ENCODE measurements around the gene CRYGA.
"Not testable (repeated sequence)": the region's sequence is repeated elsewhere in the genome, so short reads cannot be mapped to it uniquely, and the experiment has no call there.

CRYGA gene

DNA sequence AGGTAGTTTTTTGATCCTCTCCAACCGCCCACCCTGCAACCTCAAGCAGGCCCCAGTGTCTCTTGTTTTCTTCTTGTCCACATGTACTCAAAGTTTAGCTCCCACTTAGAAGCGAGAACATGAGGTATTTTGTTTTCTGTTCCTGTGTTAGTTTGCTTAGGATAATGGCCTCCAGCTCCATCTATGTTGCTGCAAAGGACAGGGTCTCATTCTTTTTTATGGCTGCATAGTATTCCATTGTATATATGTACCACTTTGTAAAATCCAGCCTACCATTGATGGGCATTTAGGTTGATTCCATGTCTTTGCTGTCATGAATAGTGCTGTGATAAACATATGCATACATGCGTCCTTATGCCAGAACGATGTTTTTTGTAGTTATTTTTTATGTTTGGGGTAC is 36.3 kb downstream of the CRYGA start:
- no peak for DNase-seq (ENCODE audit: low read depth in 4 of 4, low spot score in 1 of 4)

DNA sequence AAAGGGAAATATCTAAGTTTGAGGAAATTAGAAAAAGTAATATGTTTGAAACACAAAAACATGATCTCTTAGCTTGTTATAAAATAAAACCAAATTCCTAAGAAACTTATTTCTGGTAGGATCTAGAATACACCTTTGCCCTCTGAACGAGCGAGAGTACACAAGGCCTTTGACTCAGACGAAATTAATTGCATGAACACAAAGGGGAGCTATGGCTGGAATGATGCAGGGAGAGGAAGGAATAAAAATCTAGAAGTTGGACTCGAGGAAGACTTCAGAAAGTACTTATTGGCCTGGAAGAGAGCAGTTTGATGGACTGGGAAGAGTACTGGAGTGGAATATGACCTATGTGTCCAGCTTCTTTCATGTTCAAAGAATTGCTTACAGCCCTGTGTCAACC is 38.1 kb downstream of the CRYGA start:
- DNase-seq (ENCODE audit: low read depth in 4 of 4, low spot score in 1 of 4) = no peak

DNA sequence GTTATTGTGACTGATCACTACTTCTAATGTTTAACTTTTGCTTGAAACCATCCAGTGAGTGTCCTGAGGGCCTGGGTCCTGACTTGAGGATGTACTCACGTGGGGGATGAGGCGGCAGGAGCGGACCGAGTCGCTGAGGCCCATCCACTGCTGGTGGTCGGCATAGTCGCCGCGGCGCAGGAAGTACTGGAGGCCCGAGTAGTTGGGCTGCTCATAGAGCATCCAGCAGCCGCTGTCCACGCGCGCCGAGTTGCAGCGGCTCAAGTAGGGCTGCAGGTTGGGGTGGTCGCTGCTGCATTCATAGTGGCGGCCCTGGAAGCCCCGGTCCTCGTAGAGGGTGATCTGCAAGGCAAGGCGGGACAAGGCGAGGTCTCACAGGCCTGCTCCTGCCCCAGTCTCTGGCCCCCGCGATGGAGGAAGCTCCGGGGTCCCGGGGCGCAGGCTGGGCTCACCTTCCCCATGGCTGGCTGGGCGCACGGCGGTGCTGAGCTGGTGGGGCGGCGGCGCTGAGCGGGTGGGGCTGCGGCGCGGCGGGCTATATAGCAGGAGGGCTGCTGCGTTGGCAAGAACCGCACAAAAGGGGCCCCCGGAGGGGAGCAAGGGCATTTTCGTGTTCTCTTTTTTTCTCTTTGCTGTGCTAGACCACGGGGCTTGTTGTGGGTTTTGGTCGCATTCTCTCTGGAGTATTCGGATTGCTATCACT is 39.2 kb downstream of the CRYGA start, which contains the start of gene CRYGD:
Gene CRYGD (minus strand): TSS at position 512 of the 703 bp plus-strand sequence. CDS start 51 bp downstream, at position 461.
- peak in 1 of 4 experiments; percentile 0 for DNase-seq (ENCODE audit: low read depth in 4 of 4, low spot score in 1 of 4)

DNA sequence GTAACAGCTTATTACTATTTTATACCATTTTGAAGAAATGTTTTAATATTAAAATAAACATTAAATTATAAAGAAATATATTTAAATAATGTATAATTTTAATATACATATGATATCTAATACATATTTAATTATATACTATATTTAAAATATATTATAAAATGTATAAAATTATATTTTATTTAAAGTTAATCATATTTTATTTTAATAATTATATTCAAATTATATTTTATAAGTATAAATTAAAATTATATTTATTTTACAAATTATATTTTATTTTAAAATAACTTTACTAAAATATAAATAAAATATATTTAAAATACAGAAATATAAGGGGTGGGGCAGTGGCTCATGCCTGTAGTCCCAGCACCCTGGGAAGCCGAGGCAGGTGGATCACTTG is 41.1 kb downstream of the CRYGA start:
- DNase-seq (ENCODE audit: low read depth in 4 of 4, low spot score in 1 of 4) = no peak

DNA sequence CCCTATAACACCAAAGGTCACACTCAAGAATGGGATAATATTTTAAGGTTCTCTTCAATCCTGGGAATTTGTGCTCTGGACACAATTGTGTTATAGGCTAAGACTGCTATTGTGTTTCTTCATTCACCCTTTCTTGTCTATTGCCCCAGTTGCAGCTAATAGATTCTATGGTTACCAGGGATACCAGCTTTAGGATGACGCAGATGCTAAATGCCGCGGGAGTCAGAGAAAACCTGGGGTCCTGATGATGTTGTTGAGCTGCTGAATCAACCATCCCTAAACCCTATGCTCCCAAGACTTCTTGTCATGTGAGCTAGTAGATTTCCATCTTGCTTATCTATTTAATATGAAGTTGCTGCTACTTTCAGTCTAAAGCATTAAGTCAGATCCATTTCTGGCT is 44.5 kb downstream of the CRYGA start:
- no peak for DNase-seq (ENCODE audit: low read depth in 4 of 4, low spot score in 1 of 4)

DNA sequence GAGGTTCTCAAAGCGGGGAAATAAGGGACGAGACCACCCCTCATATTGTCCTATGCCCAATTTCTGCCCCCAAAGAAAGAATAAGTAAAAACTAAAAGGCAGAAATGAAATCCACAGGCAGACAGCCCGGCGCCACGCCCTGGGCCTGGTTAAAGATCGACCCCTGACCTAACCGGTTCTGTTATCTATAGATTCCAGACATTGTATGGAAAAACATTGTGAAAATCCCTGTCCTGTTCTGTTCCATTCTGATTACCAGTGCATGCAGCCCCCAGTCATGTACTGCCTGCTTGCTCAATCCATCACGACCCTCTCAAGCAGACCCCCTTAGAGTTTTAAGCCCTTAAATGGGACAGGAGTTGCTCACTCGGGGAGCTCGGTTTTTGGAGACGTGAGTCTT is 46.0 kb downstream of the CRYGA start:
- not testable (repeated sequence) for DNase-seq (ENCODE audit: low read depth in 4 of 4, low spot score in 1 of 4)

DNA sequence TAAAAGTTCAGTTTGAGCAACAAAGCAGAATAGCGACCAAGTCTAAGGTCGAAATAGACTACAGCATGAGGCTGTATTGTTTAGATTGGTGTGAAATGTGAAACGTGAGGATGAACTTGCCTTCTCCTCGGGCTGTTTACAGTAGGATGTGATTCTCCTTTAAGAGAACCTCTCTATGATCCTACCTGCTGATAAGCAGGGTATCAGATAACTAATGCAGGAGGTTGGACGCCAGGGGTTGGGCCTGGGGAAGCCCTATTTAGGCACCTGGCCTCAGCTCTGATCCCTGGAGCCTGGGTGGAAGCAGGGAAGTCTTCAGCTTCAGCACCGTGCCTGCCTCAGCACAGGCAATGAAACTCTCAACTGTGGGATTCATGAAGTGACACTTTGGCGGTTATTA is 50.4 kb downstream of the CRYGA start:
- DNase-seq (ENCODE audit: low read depth in 4 of 4, low spot score in 1 of 4) = no peak

DNA sequence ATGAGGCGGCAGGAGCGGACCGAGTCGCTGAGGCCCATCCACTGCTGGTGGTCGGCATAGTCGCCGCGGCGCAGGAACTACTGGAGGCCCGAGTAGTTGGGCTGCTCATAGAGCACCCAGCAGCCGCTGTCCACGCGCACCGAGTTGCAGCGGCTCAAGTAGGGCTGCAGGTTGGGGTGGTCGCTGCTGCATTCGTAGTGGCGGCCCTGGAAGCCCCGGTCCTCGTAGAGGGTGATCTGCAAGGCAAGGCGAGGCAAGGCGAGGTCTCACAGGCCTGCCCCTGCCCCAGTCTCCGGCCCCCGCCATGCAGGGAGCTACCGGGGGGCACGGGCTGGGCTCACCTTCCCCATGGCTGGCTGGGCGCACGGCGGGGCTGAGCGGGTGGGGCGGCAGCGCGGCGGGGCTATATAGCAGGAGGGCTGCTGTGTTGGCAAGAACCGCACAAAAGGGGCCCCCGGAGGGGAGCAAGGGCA is 51.1 kb downstream of the CRYGA start:
- not testable (repeated sequence) for DNase-seq (ENCODE audit: low read depth in 4 of 4, low spot score in 1 of 4)
